Gastroesophageal sphincter (tissue), 2 donors: Measurements from ENCODE around the gene SPATA25.

ENCODE experiments used
- POLR2A ChIP-seq, 2 donors: fragments of 450-650 bp; IDR thresholded peaks; one replicate each; pipeline ENCODE4 v1.6.1; 2017; ENCODE audit warnings: antibody characterized with exemption in 2 of 2, mild to moderate bottlenecking in 2 of 2, moderate library complexity in 1 of 2
- POLR2AphosphoS5 ChIP-seq: sonication (generic); formaldehyde crosslinking; IDR thresholded peaks from one replicate; pipeline ENCODE4 v1.6.1; 2017; ENCODE audit warnings: antibody characterized with exemption

GRCh38 chr20:45911486-45912343 is 24.3 kb upstream of the SPATA25 start, which contains the start of gene PLTP:
- peak; percentile 68 to 88 for TF ChIP-seq POLR2A (IDR thresholded peaks at IDR 0.05)
- TF ChIP-seq POLR2AphosphoS5, result peak; percentile 56
